ENCODE data around the gene PVALEF.

Gene PVALEF

GRCh38 chr17:81128338-81128737 lies 37.0 kb upstream of the PVALEF start:
- in situ Hi-C loops (cut with MboI; ENCODE audit: low sequenced_read_pairs) = no loop called here

- in situ Hi-C loops (cut with MboI; ENCODE audit: low sequenced_read_pairs) = no loop called here
These were observed 36.5 kb upstream of the PVALEF start for GRCh38 chr17:81128774-81129173.

GRCh38 chr17:81129289-81129688 lies 36.0 kb upstream of the PVALEF start:
- in situ Hi-C loops (cut with MboI; ENCODE audit: low sequenced_read_pairs) = no loop called here

- in situ Hi-C loops (cut with MboI; ENCODE audit: low sequenced_read_pairs) = no loop called here
These were observed 35.5 kb upstream of the PVALEF start for GRCh38 chr17:81129711-81130367.

GRCh38 chr17:81130385-81131361 lies 34.6 kb upstream of the PVALEF start:
- in situ Hi-C loops (cut with MboI; ENCODE audit: low sequenced_read_pairs) = no loop called here

GRCh38 chr17:81131486-81132196 lies 33.7 kb upstream of the PVALEF start:
- in situ Hi-C loops (cut with MboI; ENCODE audit: low sequenced_read_pairs) = no loop called here

GRCh38 chr17:81132197-81132540 lies 33.1 kb upstream of the PVALEF start:
- in situ Hi-C loops (cut with MboI; ENCODE audit: low sequenced_read_pairs) = no loop called here

- in situ Hi-C loops (cut with MboI; ENCODE audit: low sequenced_read_pairs) = no loop called here
These were observed 32.3 kb upstream of the PVALEF start for GRCh38 chr17:81132770-81133723.

GRCh38 chr17:81134064-81134781 lies 31.1 kb upstream of the PVALEF start:
- in situ Hi-C loops (cut with MboI; ENCODE audit: low sequenced_read_pairs) = no loop called here

- in situ Hi-C loops (cut with MboI; ENCODE audit: low sequenced_read_pairs) = no loop called here
These were observed 29.6 kb upstream of the PVALEF start for GRCh38 chr17:81135505-81136278.

- in situ Hi-C loops (cut with MboI; ENCODE audit: low sequenced_read_pairs) = no loop called here
These were observed 28.9 kb upstream of the PVALEF start for GRCh38 chr17:81136366-81136765.

- in situ Hi-C loops (cut with MboI; ENCODE audit: low sequenced_read_pairs) = no loop called here
These were observed 28.1 kb upstream of the PVALEF start for GRCh38 chr17:81137248-81137647.

GRCh38 chr17:81138083-81138482 lies 27.2 kb upstream of the PVALEF start:
- in situ Hi-C loops (cut with MboI; ENCODE audit: low sequenced_read_pairs) = no loop called here

GRCh38 chr17:81138500-81138899 lies 26.8 kb upstream of the PVALEF start:
- in situ Hi-C loops (cut with MboI; ENCODE audit: low sequenced_read_pairs) = no loop called here

- in situ Hi-C loops (cut with MboI; ENCODE audit: low sequenced_read_pairs) = no loop called here
These were observed 25.9 kb upstream of the PVALEF start for GRCh38 chr17:81139428-81139827.

- in situ Hi-C loops (cut with MboI; ENCODE audit: low sequenced_read_pairs) = no loop called here
These were observed 25.3 kb upstream of the PVALEF start for GRCh38 chr17:81140018-81140417.

GRCh38 chr17:81140695-81141094 lies 24.6 kb upstream of the PVALEF start:
- in situ Hi-C loops (cut with MboI; ENCODE audit: low sequenced_read_pairs) = no loop called here

- in situ Hi-C loops (cut with MboI; ENCODE audit: low sequenced_read_pairs) = no loop called here
These were observed 22.8 kb upstream of the PVALEF start for GRCh38 chr17:81142301-81143199.
